HCEC 1CT (cell line): ENCODE measurements around the gene CDO1.

Source experiments
- DNase-seq: peaks from one replicate; pipeline ENCODE4 v3.0.0-alpha.2; 2017

Gene CDO1

GRCh38 chr5:115785381-115786065 lies 30.9 kb downstream of the CDO1 start:
- no peak for DNase-seq

GRCh38 chr5:115778417-115778816 lies 38.0 kb downstream of the CDO1 start:
- DNase-seq = no peak

GRCh38 chr5:115776989-115777388 lies 39.5 kb downstream of the CDO1 start:
- no peak for DNase-seq

GRCh38 chr5:115775999-115776398 lies 40.5 kb downstream of the CDO1 start:
- no peak for DNase-seq

- DNase-seq = no peak
These were observed 41.8 kb downstream of the CDO1 start for GRCh38 chr5:115774684-115775083.

- no peak for DNase-seq
These were observed 43.6 kb downstream of the CDO1 start for GRCh38 chr5:115772731-115773475.

GRCh38 chr5:115770466-115770865 lies 46.0 kb downstream of the CDO1 start:
- no peak for DNase-seq

- no peak for DNase-seq
These were observed 49.0 kb downstream of the CDO1 start for GRCh38 chr5:115767424-115767823.

GRCh38 chr5:115766608-115767007 lies 49.9 kb downstream of the CDO1 start:
- no peak for DNase-seq

- DNase-seq = no peak
These were observed 58.1 kb downstream of the CDO1 start for GRCh38 chr5:115758356-115758755.

- no peak for DNase-seq
These were observed 60.8 kb downstream of the CDO1 start for GRCh38 chr5:115755675-115756074.
